ENCODE measurements around the gene MACROD2. TPM values are rescaled to one million over a fixed set of nuclear protein-coding genes. Genes with fewer than 3 reads are reported as not detected.

Gene MACROD2
- total RNA-seq, 1 experiment from 2014 or later, result 3.7 TPM

GRCh38 chr20:14418376-14418775, 423.1 kb downstream of the MACROD2 start (continued):
- TF ChIP-seq JUND (IDR thresholded peaks at IDR 0.05) (no peak), SIN3A (IDR thresholded peaks at IDR 0.05; ENCODE audit: low read depth) (no peak)

DNA sequence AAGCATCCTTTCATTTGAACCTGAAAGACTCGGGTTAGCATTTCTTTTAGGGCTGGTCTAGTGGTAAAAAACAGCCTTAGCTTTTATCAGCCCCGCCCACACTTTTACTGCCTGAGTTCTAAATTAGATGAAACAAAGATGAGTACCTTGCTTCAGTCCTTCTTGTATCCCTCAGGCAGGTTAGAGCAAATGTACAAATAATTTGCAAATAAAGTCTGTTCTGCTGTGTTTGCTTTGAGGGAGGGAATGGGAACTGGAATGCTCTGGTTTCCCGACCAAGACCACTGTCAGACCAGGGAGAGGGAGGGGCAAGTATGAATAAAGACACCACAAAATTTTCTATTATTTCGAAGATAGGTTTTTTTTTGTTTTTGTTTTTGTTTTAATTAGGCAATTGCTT, 427.6 kb downstream of the MACROD2 start:
- no TSS peak for BruUV-seq (replicated peaks)
- Histone ChIP-seq H4K20me1 (ENCODE audit: insufficient read depth) (no peaks in the 10 kb centered on the region), H3K9me3 (ENCODE audit: control insufficient read depth in 1 of 2, insufficient read depth in 1 of 2, low read depth in 1 of 2, low read length in 2 of 2) (no peaks in the 10 kb centered on the region), H3K4me3 (replicated peaks in 1 of 2; ENCODE audit: low read depth in 1 of 2, low read length in 2 of 2) (no peak overlapping the region), H3K79me2 (ENCODE audit: insufficient read depth, low read length) (no peaks in the 10 kb centered on the region), H3K9ac (ENCODE audit: low read length) (no peak overlapping the region), H3K4me2 (ENCODE audit: low read length) (no peak overlapping the region), H3K36me3 (ENCODE audit: control insufficient read depth in 1 of 2, insufficient read depth in 2 of 2, low read length in 2 of 2) (no peaks in the 10 kb centered on the region), H3K27ac (ENCODE audit: low read depth, low read length) (no peak overlapping the region), H3K9me2 (ENCODE audit: insufficient read depth) (no peaks in the 10 kb centered on the region), H3K4me1 (ENCODE audit: control insufficient read depth in 1 of 2, insufficient read depth in 2 of 2, low read length in 2 of 2) (no peaks in the 10 kb centered on the region), H2AFZ (ENCODE audit: low read depth, low read length, poor library complexity, severe bottlenecking) (no peak overlapping the region), H3K27me3 (ENCODE audit: insufficient read depth, low read length) (no peaks in the 10 kb centered on the region)
- TF ChIP-seq ELF1 (IDR thresholded peaks at IDR 0.05; ENCODE audit: borderline replicate concordance, low read depth) (no peak), EZH2 (IDR thresholded peaks at IDR 0.05) (no peak), ZNF274 (IDR thresholded peaks at IDR 0.05; ENCODE audit: low read depth, low read length) (no peak), YY1 (IDR thresholded peaks at IDR 0.05; ENCODE audit: extremely low read depth, insufficient replicate concordance, low read depth, low read length) (no peak), RAD21 (IDR thresholded peaks at IDR 0.05; ENCODE audit: low read depth) (no peak), POLR2AphosphoS5 (IDR thresholded peaks at IDR 0.05; ENCODE audit: low read depth, low read length) (no peak), EGR1 (IDR thresholded peaks at IDR 0.05; ENCODE audit: low read depth) (no peak), MAX (IDR thresholded peaks at IDR 0.05) (no peak), EZH2phosphoT487 (IDR thresholded peaks at IDR 0.05; ENCODE audit: borderline replicate concordance) (no peak), REST (IDR thresholded peaks at IDR 0.05; ENCODE audit: low read depth) (no peak), TCF7L2 (IDR thresholded peaks at IDR 0.05; ENCODE audit: borderline replicate concordance, extremely low read depth, insufficient read depth, insufficient read length) (no peak), FOSL1 (IDR thresholded peaks at IDR 0.05; ENCODE audit: low read depth) (no peak), JUND (IDR thresholded peaks at IDR 0.05) (no peak), SRF (IDR thresholded peaks at IDR 0.05; ENCODE audit: low read depth) (no peak), SP1 (IDR thresholded peaks at IDR 0.05; ENCODE audit: low read depth) (no peak)
- TF ChIP-seq, protein P1, sequence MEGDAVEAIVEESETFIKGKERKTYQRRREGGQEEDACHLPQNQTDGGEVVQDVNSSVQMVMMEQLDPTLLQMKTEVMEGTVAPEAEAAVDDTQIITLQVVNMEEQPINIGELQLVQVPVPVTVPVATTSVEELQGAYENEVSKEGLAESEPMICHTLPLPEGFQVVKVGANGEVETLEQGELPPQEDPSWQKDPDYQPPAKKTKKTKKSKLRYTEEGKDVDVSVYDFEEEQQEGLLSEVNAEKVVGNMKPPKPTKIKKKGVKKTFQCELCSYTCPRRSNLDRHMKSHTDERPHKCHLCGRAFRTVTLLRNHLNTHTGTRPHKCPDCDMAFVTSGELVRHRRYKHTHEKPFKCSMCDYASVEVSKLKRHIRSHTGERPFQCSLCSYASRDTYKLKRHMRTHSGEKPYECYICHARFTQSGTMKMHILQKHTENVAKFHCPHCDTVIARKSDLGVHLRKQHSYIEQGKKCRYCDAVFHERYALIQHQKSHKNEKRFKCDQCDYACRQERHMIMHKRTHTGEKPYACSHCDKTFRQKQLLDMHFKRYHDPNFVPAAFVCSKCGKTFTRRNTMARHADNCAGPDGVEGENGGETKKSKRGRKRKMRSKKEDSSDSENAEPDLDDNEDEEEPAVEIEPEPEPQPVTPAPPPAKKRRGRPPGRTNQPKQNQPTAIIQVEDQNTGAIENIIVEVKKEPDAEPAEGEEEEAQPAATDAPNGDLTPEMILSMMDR (IDR thresholded peaks at IDR 0.05 in 2 of 3, conservative IDR thresholded peaks at IDR 0.05 in 1 of 3; ENCODE audit: borderline replicate concordance in 1 of 3, insufficient read depth in 1 of 3, low read depth in 2 of 3, low read length in 2 of 3), result no peak
- TF ChIP-seq, protein P2, sequence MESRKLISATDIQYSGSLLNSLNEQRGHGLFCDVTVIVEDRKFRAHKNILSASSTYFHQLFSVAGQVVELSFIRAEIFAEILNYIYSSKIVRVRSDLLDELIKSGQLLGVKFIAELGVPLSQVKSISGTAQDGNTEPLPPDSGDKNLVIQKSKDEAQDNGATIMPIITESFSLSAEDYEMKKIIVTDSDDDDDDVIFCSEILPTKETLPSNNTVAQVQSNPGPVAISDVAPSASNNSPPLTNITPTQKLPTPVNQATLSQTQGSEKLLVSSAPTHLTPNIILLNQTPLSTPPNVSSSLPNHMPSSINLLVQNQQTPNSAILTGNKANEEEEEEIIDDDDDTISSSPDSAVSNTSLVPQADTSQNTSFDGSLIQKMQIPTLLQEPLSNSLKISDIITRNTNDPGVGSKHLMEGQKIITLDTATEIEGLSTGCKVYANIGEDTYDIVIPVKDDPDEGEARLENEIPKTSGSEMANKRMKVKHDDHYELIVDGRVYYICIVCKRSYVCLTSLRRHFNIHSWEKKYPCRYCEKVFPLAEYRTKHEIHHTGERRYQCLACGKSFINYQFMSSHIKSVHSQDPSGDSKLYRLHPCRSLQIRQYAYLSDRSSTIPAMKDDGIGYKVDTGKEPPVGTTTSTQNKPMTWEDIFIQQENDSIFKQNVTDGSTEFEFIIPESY (IDR thresholded peaks at IDR 0.05; ENCODE audit: extremely low read depth, insufficient replicate concordance, low read length), result no peak
- CTCF ChIA-PET, result no interaction called here
- no peak for DNase-seq (ENCODE audit: low read depth, low spot score)
- ATAC-seq, result no peak
- POLR2A ChIA-PET, result no interaction called here
- intact Hi-C loops (cut with micrococcal nuclease), result no loop called here
- RAD21 ChIA-PET (ENCODE audit: low non-redundant PET in 1 of 2, low total read pairs in 2 of 2, uncharacterized antibody in 2 of 2, unreplicated experiment in 2 of 2), result no interaction called here

Measured in HCT116 (cell line).